Loucy (cell line): ENCODE data around the gene NOD1.

Source experiments
- H2AFZ ChIP-seq: fragments of 200-600 bp; sonication (generic); 2 replicates; pipeline ENCODE4 v1.6.0; 2016; ENCODE audit warnings: antibody characterized with exemption, mild to moderate bottlenecking, low read length, moderate library complexity
- H3F3A ChIP-seq: fragments of 200-600 bp; 2 replicates; pipeline ENCODE4 v1.6.0; 2016; ENCODE audit warnings: antibody characterized with exemption, low read depth, mild to moderate bottlenecking
- H3K27me3 ChIP-seq: fragments of 200-600 bp; sonication (generic); 2 replicates; pipeline ENCODE4 v1.6.1; 2014; ENCODE audit warnings: low read length, mild to moderate bottlenecking; ENCODE audit not compliant: insufficient read depth, poor library complexity, severe bottlenecking
- H3K36me3 ChIP-seq: fragments of 200-600 bp; sonication (generic); 2 replicates; pipeline ENCODE4 v1.6.1; 2016; ENCODE audit warnings: low read length; ENCODE audit not compliant: insufficient read depth
- H3K4me1 ChIP-seq: fragments of 200-600 bp; sonication (generic); 2 replicates; pipeline ENCODE4 v1.5.1; 2014; ENCODE audit warnings: low read length, mild to moderate bottlenecking; ENCODE audit not compliant: insufficient read depth, poor library complexity, severe bottlenecking
- H3K4me2 ChIP-seq: fragments of 200-600 bp; sonication (generic); 2 replicates; pipeline ENCODE4 v1.6.0; 2014; ENCODE audit warnings: antibody characterized with exemption, low read length, low read depth, mild to moderate bottlenecking; ENCODE audit not compliant: poor library complexity, severe bottlenecking
- H3K4me3 ChIP-seq: fragments of 200-600 bp; sonication (generic); 2 replicates; pipeline ENCODE4 v1.5.1; 2014; ENCODE audit warnings: low read length, mild to moderate bottlenecking, mixed read lengths; ENCODE audit not compliant: poor library complexity, severe bottlenecking
- H3K79me2 ChIP-seq: fragments of 200-600 bp; sonication (generic); 2 replicates; pipeline ENCODE4 v1.6.1; 2014; ENCODE audit warnings: low read length; ENCODE audit not compliant: insufficient read depth
- H3K9ac ChIP-seq: fragments of 200-600 bp; sonication (generic); 2 replicates; pipeline ENCODE4 v1.6.0; 2014; ENCODE audit warnings: mild to moderate bottlenecking, low read depth, low read length, moderate library complexity; ENCODE audit not compliant: poor library complexity, severe bottlenecking
- H3K9me2 ChIP-seq: fragments of 200-600 bp; sonication (generic); replicated peaks from 2 replicates; pipeline ENCODE4 v1.6.1; 2016; ENCODE audit warnings: low read depth, low read length, mixed read lengths
- H3K9me3 ChIP-seq: fragments of 200-600 bp; sonication (generic); 2 replicates; pipeline ENCODE4 v1.6.1; 2014; ENCODE audit warnings: mild to moderate bottlenecking, antibody characterized with exemption, low read length, low read depth; ENCODE audit not compliant: insufficient read depth
- H4K20me1 ChIP-seq: fragments of 200-600 bp; sonication (generic); 2 replicates; pipeline ENCODE4 v1.6.0; 2014; ENCODE audit warnings: antibody characterized with exemption, low read length, mild to moderate bottlenecking; ENCODE audit not compliant: insufficient read depth, poor library complexity, severe bottlenecking
- CTCF ChIP-seq: fragments of 200-600 bp; sonication (generic); conservative IDR thresholded peaks from 2 replicates; pipeline ENCODE4 v1.5.1; 2014; ENCODE audit warnings: mild to moderate bottlenecking, antibody characterized with exemption, low read length
- EZH2phosphoT487 ChIP-seq: fragments of 200-600 bp; IDR thresholded peaks from 2 replicates; pipeline ENCODE4 v1.6.1; 2018; ENCODE audit warnings: antibody characterized with exemption, mild to moderate bottlenecking, moderate library complexity, borderline replicate concordance

NOD1 gene

GRCh38 chr7:30434140-30434799 is 44.3 kb downstream of the NOD1 start:
- no peak overlapping the region for H3K4me3 ChIP-seq
- H3K79me2 ChIP-seq, result no peaks in the 10 kb centered on the region
- H3K36me3 ChIP-seq, result peaks cover 46% of the 10 kb centered on the region
- H3K9ac ChIP-seq, result no peak overlapping the region
- no peaks in the 10 kb centered on the region for H3K9me3 ChIP-seq
- H3K27me3 ChIP-seq, result no peaks in the 10 kb centered on the region
- no peaks in the 10 kb centered on the region; the same call in 1 of the 2 replicates for H3F3A ChIP-seq
- H3K9me2 ChIP-seq, result no peaks in the 10 kb centered on the region
- H3K4me2 ChIP-seq, result no peak overlapping the region
- TF ChIP-seq EZH2phosphoT487 (no peak), CTCF (no peak)
- H3K4me1 ChIP-seq, result peaks cover 12% of the 10 kb centered on the region
- no peak overlapping the region for H2AFZ ChIP-seq
- H4K20me1 ChIP-seq, result no peaks in the 10 kb centered on the region

- Histone ChIP-seq H3K79me2 (no peaks in the 10 kb centered on the region), H3K36me3 (peaks cover 50% of the 10 kb centered on the region), H3K9ac (no peak overlapping the region), H3K27me3 (no peaks in the 10 kb centered on the region), H3K4me3 (no peak overlapping the region), H2AFZ (no peak overlapping the region), H3K4me2 (no peak overlapping the region), H3K4me1 (peaks cover 12% of the 10 kb centered on the region), H3K9me3 (no peaks in the 10 kb centered on the region), H4K20me1 (no peaks in the 10 kb centered on the region), H3K9me2 (no peaks in the 10 kb centered on the region), H3F3A (no peaks in the 10 kb centered on the region; the same call in 1 of the 2 replicates)
- no peak for TF ChIP-seq EZH2phosphoT487
- no peak for TF ChIP-seq CTCF
Measured at GRCh38 chr7:30433506-30433905, 45.1 kb downstream of the NOD1 start.

GRCh38 chr7:30433082-30433481 is 45.5 kb downstream of the NOD1 start:
- Histone ChIP-seq H3F3A (no peaks in the 10 kb centered on the region; the same call in 1 of the 2 replicates), H4K20me1 (no peaks in the 10 kb centered on the region), H3K9ac (no peak overlapping the region), H3K4me2 (no peak overlapping the region), H3K36me3 (peaks cover 46% of the 10 kb centered on the region), H3K9me2 (no peaks in the 10 kb centered on the region), H2AFZ (no peak overlapping the region), H3K27me3 (no peaks in the 10 kb centered on the region), H3K4me3 (no peak overlapping the region), H3K4me1 (peaks cover 12% of the 10 kb centered on the region), H3K9me3 (no peaks in the 10 kb centered on the region), H3K79me2 (no peaks in the 10 kb centered on the region)
- TF ChIP-seq CTCF, result no peak
- no peak for TF ChIP-seq EZH2phosphoT487
